ENCODE measurements around the gene PIM3.

Gene PIM3

DNA sequence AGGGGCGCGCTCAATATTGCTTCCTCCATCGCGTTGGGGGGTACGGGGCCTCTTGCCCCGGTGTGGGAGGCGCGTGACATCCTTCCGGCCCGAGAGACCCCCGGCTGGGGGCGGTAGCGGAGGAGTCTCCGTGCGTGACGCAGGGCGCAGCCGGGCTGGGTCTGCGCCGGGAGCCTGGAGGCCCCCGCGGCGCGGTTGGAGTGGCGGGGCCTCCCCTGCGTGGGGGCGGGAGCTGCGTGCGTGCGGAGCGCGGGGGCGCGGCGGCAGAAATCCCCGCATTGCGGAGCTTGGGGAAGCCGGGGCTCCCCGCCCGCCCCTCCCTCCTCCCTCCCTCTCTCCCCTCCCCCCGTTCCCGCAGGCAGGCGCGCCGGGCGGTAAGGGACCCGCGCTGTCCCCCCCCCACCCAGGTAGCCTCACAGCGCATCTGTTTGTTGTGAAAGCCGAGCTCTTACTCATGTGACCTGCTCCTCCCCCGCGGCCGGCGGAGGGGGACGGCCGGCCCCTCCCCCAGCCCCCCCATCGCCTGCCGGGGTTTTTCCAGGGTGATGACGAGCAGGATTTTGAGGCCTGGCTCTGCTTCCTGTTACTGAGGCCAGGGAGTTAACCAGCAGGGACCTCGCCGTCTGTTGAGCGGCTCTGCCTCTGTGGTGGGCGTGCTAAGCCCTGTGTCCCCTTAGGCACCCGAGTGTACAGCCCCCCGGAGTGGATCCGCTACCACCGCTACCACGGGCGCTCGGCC, 1.6 kb downstream of the PIM3 start:
- ATAC-seq (replicated peaks) (peak; percentile 24 to 31), DNase-seq (peak; percentile 77)
- Mint-ChIP-seq H3K4me3 (peak overlapping the region; percentile 94 to 98), H3K27ac (peak overlapping the region; percentile 97), H3K4me1 (peaks cover 34 to 66% of the 10 kb centered on the region in 2 donors), H3K9me3 (no peaks in the 10 kb centered on the region), H3K36me3 (peaks cover 30 to 46% of the 10 kb centered on the region in 2 donors), H3K27me3 (no peaks in the 10 kb centered on the region)

- DNase-seq (no peak), ATAC-seq (replicated peaks) (no peak)
- Mint-ChIP-seq H3K9me3 (no peaks in the 10 kb centered on the region), H3K27me3 (no peaks in the 10 kb centered on the region), H3K27ac (peak overlapping the region; percentile 97), H3K4me1 (peaks cover 40 to 74% of the 10 kb centered on the region in 2 donors), H3K4me3 (peak overlapping the region; percentile 94 to 98), H3K36me3 (peaks cover 30 to 52% of the 10 kb centered on the region in 2 donors)
Observed at GRCh38 chr22:49962751-49963646, 2.4 kb downstream of the PIM3 start.

GRCh38 chr22:49963647-49964026, 3.1 kb downstream of the PIM3 start:
- ATAC-seq (replicated peaks) (no peak), DNase-seq (no peak)
- H3K36me3 Mint-ChIP-seq, result peaks cover 30 to 53% of the 10 kb centered on the region in 2 donors
- H3K27me3 Mint-ChIP-seq, result no peaks in the 10 kb centered on the region
- H3K27ac Mint-ChIP-seq, result peak overlapping the region; percentile 97
- peaks cover 40 to 77% of the 10 kb centered on the region in 2 donors for H3K4me1 Mint-ChIP-seq
- H3K9me3 Mint-ChIP-seq, result no peaks in the 10 kb centered on the region
- peak overlapping the region; percentile 94 to 98 for H3K4me3 Mint-ChIP-seq

GRCh38 chr22:49964136-49965090, 3.8 kb downstream of the PIM3 start:
- ATAC-seq (replicated peaks), result no peak
- Mint-ChIP-seq H3K4me1 (peaks cover 35 to 73% of the 10 kb centered on the region in 2 donors), H3K27me3 (no peaks in the 10 kb centered on the region), H3K4me3 (peak overlapping the region; percentile 94 to 98), H3K9me3 (no peaks in the 10 kb centered on the region), H3K27ac (peak overlapping the region; percentile 97), H3K36me3 (peaks cover 30 to 49% of the 10 kb centered on the region in 2 donors)
- DNase-seq, result no peak

- peak overlapping the region; percentile 97 for H3K27ac Mint-ChIP-seq
Observed at GRCh38 chr22:49965091-49966040, 4.8 kb downstream of the PIM3 start.

DNA sequence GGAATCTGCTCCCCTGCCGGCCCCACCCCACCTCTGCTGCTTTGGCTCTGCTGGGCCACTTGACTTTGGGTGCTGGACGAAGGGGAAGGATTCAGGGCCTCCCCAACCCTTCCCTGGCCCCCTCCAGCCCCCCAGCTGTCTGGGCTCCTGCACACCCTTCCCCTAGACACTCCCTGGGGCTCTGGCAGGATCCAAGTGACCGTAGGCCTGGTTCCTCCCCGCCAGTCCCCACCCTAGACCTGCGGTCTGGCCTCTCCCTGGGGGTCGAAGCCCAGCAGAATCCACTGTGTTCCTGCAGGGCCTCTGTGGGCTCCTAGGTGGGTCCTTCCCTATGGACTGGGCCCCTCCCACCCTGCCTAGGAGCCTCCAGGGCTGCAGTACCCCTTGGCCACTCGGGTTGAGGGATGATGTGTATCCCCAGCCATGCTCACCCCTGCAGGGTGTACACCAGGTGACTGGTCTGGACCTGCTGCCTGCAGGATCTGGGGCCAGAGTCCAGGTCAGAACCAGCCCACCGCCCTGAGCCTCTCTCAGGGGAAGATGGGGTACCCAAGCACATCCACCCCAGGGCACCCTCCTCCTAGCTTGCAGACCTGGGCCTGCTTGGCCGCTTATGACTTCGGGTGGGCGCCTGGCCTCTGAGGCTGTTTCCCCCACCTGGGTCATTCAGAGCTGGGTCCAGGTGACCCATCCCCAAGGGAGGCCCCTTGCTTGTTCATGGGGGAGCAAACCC, 5.6 kb downstream of the PIM3 start:
- Mint-ChIP-seq H3K27me3 (no peaks in the 10 kb centered on the region), H3K36me3 (peaks cover 30 to 49% of the 10 kb centered on the region in 2 donors), H3K27ac (peak overlapping the region; percentile 93), H3K4me1 (peaks cover 45 to 86% of the 10 kb centered on the region in 2 donors), H3K4me3 (peak overlapping the region; percentile 66 to 69), H3K9me3 (no peaks in the 10 kb centered on the region)
- DNase-seq (no peak), ATAC-seq (replicated peaks) (no peak)

More at GRCh38 chr22:49965091-49966040, 4.8 kb downstream of the PIM3 start:
- Mint-ChIP-seq H3K27me3 (no peaks in the 10 kb centered on the region), H3K4me3 (peak overlapping the region; percentile 94 to 98), H3K9me3 (no peaks in the 10 kb centered on the region), H3K36me3 (peaks cover 30 to 49% of the 10 kb centered on the region in 2 donors), H3K4me1 (peaks cover 40 to 78% of the 10 kb centered on the region in 2 donors)
- ATAC-seq (replicated peaks) (no peak), DNase-seq (no peak)

- H3K9me3 Mint-ChIP-seq, result no peaks in the 10 kb centered on the region
- peak overlapping the region; percentile 98 for H3K27ac Mint-ChIP-seq
- peak; percentile 63 for DNase-seq
- peak overlapping the region; percentile 69 to 76 for H3K4me3 Mint-ChIP-seq
- H3K27me3 Mint-ChIP-seq, result no peaks in the 10 kb centered on the region
- peaks cover 45 to 82% of the 10 kb centered on the region in 2 donors for H3K4me1 Mint-ChIP-seq
- ATAC-seq (replicated peaks), result peak; percentile 17 to 27
- H3K36me3 Mint-ChIP-seq, result peaks cover 24 to 42% of the 10 kb centered on the region in 2 donors
Observed at GRCh38 chr22:49966774-49967705, 6.5 kb downstream of the PIM3 start.

- H3K4me3 Mint-ChIP-seq, result peak overlapping the region; percentile 69 to 76
- no peaks in the 10 kb centered on the region for H3K27me3 Mint-ChIP-seq
- no peaks in the 10 kb centered on the region for H3K9me3 Mint-ChIP-seq
- ATAC-seq (replicated peaks) (no peak), DNase-seq (peak; percentile 0)
- H3K4me1 Mint-ChIP-seq, result peaks cover 45 to 80% of the 10 kb centered on the region in 2 donors
- peak overlapping the region; percentile 98 for H3K27ac Mint-ChIP-seq
- peaks cover 20 to 35% of the 10 kb centered on the region in 2 donors for H3K36me3 Mint-ChIP-seq
Observed at GRCh38 chr22:49967706-49968208, 7.2 kb downstream of the PIM3 start.

GRCh38 chr22:49968313-49968830, 7.8 kb downstream of the PIM3 start:
- Mint-ChIP-seq H3K4me3 (peak overlapping the region; percentile 25 to 47), H3K4me1 (peaks cover 45 to 74% of the 10 kb centered on the region in 2 donors), H3K9me3 (no peaks in the 10 kb centered on the region), H3K36me3 (peaks cover 14 to 29% of the 10 kb centered on the region in 2 donors), H3K27ac (peak overlapping the region; percentile 98), H3K27me3 (no peaks in the 10 kb centered on the region)
- DNase-seq (peak; percentile 9), ATAC-seq (replicated peaks) (no peak)

DNA sequence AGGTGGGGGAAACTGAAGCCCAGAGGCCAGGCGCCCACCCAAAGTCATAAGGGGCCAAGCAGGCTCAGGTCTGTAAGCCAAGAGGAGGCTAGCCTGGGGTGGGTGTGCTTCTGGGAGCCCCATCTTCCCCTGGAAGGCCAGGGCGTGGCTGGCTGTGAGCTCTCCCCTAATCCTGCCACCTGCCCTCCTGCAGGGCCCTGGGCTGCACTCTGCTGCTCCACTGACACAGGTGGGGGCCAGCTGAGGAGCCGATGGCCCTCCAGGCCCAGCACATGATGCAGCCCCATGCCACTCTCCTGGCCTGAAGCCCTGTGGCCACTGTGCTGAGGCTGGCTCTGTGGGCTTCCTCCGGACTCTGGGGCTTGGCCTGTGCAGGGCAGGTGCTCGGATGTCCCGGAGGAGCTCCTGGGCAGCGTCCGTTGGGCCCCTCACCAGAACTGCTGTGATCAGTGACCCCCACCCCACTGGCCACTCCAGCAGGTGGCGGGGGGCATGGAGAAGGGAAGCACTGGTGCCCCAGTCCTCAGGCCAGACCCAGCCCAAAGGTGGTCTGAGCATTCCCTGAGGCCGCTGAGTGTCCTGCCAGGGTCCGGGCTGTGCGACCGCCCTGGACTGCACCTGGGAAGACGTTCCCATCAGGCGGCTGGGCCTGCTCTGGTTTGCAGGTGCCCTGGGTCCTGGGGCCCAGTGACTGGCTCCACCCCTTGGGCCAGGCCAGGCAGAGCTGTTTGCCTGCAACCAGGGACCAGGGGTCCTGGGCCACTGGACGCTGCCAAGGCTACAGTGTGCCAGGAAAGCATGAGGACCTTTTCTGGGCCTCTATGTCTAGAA, 8.5 kb downstream of the PIM3 start:
- H3K27ac Mint-ChIP-seq, result peak overlapping the region; percentile 69
- peaks cover 40 to 68% of the 10 kb centered on the region in 2 donors for H3K4me1 Mint-ChIP-seq
- H3K27me3 Mint-ChIP-seq, result no peaks in the 10 kb centered on the region
- H3K36me3 Mint-ChIP-seq, result peaks cover 7 to 22% of the 10 kb centered on the region in 2 donors
- ATAC-seq (replicated peaks) (no peak), DNase-seq (peak; percentile 16)
- H3K4me3 Mint-ChIP-seq, result no peak overlapping the region
- H3K9me3 Mint-ChIP-seq, result no peaks in the 10 kb centered on the region

All from stimulated activated naive B cell treated with anti-CD40 and anti-IgM and Interleukin-4, amounts not matched to agents 10 μg/mL and 1 μg/mL and 100 μg/mL, for 72 hours (primary cell).